HL-60 (cell line): ENCODE measurements around the gene KXD1.

Source experiments
- CTCF ChIP-seq: IDR thresholded peaks from one replicate; pipeline ENCODE4 v1.5.1; 2011; ENCODE audit warnings: low read length, control low read depth, inconsistent platforms; ENCODE audit not compliant: insufficient read depth
- GABPA ChIP-seq: IDR thresholded peaks from 2 replicates; pipeline ENCODE4 v1.6.1; 2012; ENCODE audit warnings: low read depth
- POLR2AphosphoS5 ChIP-seq: IDR thresholded peaks from 2 replicates; pipeline ENCODE4 v1.6.1; 2012; ENCODE audit warnings: low read depth

GRCh38 chr19:18609717-18610051 lies 52.0 kb downstream of the KXD1 start:
- TF ChIP-seq POLR2AphosphoS5: no peak
- TF ChIP-seq CTCF: no peak
- TF ChIP-seq GABPA: no peak
